ENCODE results near the gene C14orf132.

- TF ChIP-seq REST (IDR thresholded peaks at IDR 0.05; ENCODE audit: insufficient read depth in 1 of 2, low read depth in 2 of 2, low read length in 2 of 2) = no peak
- TF ChIP-seq TAF1 (IDR thresholded peaks at IDR 0.05; ENCODE audit: borderline replicate concordance, insufficient read depth, low read length) = no peak
Measured at GRCh38 chr14:96108061-96108795, 69.1 kb downstream of the C14orf132 start.
